ENCODE data around the gene SLC4A4.

SLC4A4 gene

DNA sequence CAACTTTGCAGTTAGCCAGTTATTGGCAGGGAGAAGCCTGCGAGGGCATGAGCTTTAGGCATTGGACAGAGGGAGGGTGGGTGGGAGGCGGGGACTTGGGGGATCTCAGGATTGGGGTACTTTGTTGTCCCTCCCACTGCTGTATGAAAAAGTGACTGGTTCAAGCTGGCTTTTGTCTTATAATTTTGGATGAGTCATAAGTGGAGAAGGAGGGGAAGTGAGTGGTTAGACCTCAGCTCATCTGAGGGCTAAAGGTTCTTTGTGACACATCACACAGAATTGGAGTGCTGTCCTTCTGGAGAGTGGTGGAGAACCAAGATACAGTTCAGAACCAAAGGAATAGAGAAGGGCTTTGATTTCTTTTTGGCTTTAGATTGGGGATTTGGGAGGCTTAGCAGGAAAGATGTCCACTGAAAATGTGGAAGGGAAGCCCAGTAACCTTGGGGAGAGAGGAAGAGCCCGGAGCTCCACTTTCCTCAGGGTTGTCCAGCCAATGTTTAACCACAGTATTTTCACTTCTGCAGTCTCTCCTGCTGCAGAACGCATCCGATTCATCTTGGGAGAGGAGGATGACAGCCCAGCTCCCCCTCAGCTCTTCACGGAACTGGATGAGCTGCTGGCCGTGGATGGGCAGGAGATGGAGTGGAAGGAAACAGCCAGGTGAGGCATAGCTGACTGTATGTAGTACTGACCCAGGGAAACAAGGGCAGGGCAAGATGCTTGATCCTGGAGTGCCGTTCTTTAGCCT lies at the start of gene SLC4A4:
TSS of gene SLC4A4 (plus strand) at position 175 of the 748 bp plus-strand sequence.
- no peak for DNase-seq (ENCODE audit: low read depth in 4 of 4, low spot score in 1 of 4)

DNA sequence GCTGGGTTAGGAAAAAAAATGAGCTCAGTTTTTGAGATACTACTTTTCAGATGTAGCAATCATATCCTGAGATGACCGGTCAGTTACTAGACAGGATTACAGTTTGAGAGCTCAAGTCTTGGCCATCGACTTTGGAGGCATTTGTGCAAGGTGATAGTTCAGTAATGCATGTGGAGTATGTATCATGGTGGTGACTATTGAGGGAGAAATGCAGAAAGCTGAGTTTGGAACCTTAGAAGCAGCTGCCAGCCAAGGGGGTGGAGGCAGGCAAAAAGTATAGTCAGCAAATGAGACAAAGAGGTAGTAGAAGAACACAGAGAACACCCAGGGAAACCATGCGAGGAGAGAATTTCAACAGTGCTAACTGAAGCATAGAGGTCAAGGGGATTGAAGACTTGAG lies 48.7 kb upstream of the SLC4A4 start:
- no peak for DNase-seq (ENCODE audit: low read depth in 4 of 4, low spot score in 1 of 4)

DNA sequence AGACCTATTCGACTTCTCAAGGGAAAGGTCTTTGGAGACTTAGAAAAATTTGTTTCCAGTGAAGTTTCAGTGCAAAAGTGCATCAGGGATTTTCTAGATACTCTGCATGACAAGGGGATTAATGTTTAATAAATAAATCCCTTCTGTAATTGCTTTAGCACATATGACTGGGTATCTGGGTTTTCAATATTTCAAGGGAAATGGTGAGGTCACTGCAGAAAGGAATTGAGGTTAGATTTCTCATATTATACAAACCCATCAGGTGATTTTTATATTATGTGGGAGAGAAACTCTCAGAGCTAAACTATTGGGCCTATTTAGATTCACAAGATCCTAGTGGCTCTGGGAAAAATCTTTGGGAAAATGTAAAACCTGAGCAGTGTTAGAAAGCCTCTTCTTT lies 48.3 kb upstream of the SLC4A4 start:
- no peak for DNase-seq (ENCODE audit: low read depth in 4 of 4, low spot score in 1 of 4)

DNA sequence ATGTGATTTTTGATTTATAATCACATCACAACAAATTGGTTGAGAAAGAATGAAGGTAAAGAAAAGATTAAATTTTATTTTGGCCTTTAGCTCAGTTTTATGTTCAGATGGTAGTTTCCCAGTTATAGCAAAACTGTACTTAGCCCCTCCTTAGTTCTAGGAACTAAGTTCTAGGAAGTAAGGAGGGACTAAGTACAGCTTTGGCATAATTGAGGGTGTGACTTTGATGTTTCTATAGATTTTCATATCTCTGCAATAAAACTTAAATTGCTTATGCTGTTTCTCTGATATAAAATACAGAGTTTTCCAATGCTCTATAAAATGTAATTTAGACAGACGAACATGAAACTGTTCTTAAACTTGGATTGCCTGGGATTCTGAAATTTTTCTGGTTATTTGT lies 46.6 kb upstream of the SLC4A4 start:
- no peak for DNase-seq (ENCODE audit: low read depth in 4 of 4, low spot score in 1 of 4)

DNA sequence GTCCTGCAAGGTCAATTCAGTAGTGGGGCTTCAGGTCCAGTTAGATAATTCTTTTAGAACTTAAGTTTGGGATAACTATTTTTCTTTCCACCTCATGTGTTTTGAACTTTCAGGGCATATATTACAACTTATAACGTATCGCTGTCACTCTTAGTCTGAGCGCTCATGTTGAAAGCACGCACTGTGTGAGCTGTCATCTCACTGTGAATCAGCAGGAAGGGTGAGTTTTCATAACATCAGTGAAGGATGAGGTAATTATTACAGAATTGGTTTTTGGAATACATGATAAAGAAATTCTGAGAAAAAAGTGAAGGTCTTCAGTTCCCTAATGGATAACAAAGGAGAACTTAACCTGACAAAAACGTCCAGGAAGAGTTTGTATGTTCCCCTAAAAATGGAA lies 45.1 kb upstream of the SLC4A4 start:
- no peak for DNase-seq (ENCODE audit: low read depth in 4 of 4, low spot score in 1 of 4)

DNA sequence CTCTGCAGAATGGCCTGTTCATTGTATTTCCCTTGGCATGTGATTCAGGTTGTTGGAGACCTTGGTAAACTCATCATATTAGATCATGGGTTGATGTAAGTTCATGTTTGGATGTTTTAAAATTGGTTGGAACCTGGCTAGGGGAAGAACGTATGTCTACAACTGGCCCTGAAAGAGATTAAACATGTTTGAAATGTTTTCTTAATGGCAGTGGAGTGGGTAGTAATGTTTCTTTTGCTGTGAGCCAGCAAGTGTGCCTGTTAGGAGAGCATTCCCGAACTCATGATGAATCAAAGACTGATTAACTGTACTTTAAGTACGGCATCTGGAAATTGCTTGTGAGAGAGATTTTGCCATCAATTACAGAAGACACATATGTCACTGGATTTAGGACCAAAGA lies 44.5 kb upstream of the SLC4A4 start:
- DNase-seq (ENCODE audit: low read depth in 4 of 4, low spot score in 1 of 4): no peak

DNA sequence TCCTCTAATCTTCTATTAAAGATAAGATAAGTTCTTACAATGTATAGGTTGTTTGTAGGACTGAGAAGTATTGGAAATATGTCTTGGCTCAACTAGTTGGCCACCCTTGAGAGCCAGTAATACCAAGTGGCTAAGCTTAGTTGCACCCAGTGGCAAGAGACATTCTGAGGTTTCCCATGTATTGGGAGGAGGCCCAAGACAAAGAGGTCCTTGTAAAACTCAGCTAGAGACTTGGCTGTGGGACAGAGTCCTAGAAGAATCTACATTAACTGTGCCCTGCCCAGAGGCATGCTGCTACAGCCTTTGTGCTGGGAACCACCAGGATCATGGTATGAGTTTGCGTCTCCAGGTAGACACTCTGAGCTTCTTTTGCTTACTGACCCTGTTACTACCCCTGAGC lies 41.9 kb upstream of the SLC4A4 start:
- DNase-seq (ENCODE audit: low read depth in 4 of 4, low spot score in 1 of 4): no peak

DNA sequence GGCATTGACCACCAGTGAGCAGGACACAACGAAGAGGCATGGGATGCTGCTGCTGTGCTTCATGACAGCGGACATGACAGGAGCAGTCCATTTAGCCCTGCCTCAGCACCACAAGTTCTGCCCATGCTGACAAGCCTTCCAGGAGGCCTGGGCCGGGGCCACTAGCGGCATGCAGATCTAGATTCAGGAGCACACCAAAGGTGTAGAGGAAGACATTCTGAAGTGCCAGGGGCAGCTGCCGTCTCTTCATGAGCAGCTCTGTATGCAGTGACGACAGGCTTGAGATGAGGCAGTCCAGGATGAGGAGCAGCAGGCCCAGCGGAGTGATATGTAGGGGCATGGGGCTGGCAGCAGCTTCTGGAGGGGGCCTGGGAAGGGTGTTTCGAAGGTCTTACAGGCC lies 38.5 kb upstream of the SLC4A4 start:
- no peak for DNase-seq (ENCODE audit: low read depth in 4 of 4, low spot score in 1 of 4)

DNA sequence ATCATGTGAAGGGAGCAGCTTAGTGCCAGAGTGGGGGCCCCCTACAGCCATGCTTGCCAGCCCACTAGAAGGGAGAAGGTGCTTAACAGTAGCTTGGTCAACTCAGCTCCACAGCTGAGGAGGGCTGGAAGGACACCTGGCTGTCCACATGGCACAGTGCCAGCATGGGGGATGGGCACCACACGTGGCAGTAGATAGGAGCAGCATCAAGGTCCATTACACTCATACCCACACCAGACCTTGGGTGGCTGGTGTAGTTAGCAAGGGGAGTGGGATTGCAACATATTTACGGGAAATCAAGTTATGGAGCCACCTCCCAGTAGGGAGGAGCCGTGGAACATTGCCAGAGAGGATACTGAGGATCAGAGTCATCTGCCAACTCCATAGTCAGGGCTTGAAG lies 37.9 kb upstream of the SLC4A4 start:
- DNase-seq (ENCODE audit: low read depth in 4 of 4, low spot score in 1 of 4): no peak

DNA sequence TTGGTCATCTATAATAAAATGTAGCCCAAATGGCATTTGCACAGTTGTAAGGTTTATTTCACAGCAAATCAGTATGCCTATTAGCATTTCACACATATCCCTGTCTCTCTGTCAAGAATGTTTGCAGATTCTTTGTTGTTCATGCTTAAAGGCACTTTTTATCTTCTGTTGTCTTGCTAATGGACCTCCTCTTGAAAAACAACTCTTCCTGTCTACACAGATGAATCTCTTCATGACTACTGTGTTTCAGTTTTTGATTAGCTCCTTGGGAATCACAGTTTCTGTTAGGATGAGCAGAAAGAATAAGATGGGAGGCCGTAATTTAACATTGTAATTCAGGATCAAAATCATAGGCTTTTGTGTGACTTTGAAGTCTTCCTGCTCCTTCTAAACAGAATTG lies 35.5 kb upstream of the SLC4A4 start:
- DNase-seq (ENCODE audit: low read depth in 4 of 4, low spot score in 1 of 4): no peak

DNA sequence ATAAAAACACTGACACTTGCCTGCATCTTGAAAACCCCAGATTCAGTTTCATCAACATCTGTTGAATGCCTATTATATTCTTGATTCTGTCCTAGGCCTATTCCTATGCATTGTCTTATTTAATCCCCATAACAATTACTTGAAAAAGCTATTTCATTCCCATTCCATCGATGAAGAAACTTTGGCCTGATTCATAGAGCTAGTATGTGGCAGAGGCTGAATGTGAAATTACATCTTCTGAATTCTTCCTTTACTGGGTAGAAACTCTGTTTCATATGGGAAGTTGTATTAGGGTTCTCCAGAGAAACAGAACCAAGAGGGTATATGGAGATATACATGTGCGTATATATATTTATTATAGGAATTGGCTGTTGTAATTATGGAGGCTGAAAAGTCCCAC lies 35.0 kb upstream of the SLC4A4 start:
- no peak for DNase-seq (ENCODE audit: low read depth in 4 of 4, low spot score in 1 of 4)

DNA sequence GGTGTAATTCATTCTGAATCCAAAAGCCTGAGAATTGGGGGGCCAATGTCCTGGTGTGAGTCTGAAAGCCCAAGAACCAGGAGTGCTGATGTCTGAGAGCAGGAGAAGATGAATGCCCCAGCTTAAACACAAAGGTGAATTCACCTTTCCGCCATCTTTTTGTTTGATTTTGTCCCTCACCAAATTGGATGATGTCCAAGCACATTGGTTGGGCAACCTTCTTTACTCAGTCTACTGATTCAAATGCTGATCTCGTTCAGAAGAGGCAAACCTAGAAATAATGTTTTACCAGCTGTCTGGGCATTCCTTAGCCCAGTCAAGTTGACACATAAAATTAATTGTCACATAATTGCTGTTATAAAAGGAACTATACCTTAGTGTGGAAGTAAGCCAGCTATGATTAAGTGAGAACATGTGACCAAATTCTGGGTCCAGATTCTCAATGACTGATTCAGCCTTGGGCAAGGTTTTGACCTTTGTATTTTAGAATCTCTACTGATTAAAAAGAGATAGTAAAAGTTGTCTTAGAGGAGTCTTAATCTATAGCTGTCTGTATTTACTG lies 34.5 kb upstream of the SLC4A4 start:
- DNase-seq (ENCODE audit: low read depth in 4 of 4, low spot score in 1 of 4): no peak

DNA sequence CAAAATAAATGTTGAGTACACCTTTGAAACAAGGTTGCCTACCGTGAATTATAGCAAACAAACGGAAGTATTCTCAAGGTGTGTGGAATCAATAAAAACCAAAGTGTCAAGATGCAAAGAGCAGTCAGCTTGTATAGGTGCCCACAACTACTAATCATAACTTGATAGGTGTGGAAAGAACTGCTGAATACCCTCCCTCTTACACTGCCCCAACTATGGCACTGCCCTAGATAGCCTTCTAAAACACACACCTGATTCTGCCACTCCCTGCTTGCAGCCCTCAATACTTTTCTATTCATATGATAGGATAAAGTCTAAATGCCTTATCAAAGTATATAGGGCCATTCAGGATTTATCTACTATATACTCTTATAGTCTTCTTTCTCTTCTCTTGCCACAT lies 31.1 kb upstream of the SLC4A4 start:
- no peak for DNase-seq (ENCODE audit: low read depth in 4 of 4, low spot score in 1 of 4)

DNA sequence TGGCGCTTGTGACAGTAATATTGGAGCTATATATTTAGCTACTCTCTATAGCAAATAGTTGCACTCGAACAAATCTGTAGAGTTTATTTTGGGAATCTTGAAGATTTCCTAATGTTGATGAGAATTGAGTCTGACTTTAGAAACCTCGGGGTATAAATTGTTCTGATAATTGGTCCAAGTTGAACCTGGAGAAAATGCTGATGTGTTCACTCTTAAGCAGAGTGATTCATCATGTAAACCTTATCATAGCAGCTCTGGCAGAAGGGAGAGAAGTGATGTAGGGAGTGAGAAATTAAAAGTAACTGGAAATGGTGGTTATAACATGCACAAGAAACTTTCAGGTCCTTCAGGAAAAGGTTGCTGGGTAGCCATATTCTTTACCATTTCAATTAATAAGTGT lies 16.4 kb upstream of the SLC4A4 start:
- no peak for DNase-seq (ENCODE audit: low read depth in 4 of 4, low spot score in 1 of 4)

DNA sequence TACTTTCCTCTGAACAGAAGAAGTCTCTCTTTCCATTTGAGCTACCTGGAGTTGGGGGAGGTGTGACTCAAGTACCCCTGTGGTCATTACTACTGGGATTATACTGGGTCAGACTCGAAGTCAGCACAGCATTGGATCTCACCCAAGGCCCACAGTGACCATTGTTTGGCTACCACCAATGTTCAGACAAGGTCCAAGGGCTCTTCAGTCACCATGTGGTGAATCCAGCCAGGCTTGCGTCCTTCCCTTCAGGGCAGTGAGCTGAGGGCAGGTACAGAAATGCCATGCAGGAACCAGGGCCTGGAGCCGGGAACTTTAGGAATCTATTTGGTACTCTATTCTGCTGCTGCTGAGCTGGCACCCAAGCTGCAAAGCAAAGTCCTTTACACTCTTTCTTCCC lies 5.5 kb upstream of the SLC4A4 start:
- DNase-seq (ENCODE audit: low read depth in 4 of 4, low spot score in 1 of 4): no peak

DNA sequence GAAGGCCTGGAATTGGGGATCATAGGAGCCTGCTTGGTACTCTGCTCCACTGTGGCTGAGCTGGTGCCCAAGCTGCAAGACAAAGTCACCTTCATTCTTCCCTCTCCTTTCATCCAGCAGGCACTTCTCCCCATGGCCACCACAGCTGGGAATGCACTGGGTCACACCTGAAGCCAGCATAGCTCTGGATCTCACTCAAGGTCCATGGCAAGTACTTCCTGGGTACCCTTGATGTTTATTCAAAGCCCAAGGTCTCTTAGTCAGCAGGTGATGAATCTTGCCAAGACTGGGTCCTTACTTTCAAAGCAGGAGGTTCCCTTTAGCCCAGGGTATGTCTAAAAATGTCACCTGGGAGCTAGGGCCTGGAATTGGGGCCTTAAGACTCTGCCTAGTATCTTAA lies 4.9 kb upstream of the SLC4A4 start:
- no peak for DNase-seq (ENCODE audit: low read depth in 4 of 4, low spot score in 1 of 4)

DNA sequence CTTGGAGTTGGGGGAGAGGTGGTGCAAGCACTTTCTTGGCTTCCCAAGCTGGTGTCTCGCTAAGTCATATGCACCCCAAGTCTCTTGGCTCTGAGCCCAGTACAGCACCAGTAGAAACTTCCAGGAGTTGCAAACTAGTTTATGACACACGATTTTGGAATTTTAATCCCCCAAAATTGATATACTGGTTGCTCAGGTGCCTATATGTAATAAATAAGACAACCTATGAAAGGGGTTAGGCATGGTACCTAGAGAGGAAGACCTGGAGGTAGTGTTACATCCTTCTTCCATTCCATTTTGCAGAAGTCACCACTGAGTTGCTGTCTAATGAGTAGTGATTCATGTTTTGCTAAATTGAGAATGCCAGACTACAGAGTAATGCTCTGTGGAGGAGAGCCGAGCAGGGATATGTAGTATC lies 4.3 kb upstream of the SLC4A4 start:
- no peak for DNase-seq (ENCODE audit: low read depth in 4 of 4, low spot score in 1 of 4)

DNA sequence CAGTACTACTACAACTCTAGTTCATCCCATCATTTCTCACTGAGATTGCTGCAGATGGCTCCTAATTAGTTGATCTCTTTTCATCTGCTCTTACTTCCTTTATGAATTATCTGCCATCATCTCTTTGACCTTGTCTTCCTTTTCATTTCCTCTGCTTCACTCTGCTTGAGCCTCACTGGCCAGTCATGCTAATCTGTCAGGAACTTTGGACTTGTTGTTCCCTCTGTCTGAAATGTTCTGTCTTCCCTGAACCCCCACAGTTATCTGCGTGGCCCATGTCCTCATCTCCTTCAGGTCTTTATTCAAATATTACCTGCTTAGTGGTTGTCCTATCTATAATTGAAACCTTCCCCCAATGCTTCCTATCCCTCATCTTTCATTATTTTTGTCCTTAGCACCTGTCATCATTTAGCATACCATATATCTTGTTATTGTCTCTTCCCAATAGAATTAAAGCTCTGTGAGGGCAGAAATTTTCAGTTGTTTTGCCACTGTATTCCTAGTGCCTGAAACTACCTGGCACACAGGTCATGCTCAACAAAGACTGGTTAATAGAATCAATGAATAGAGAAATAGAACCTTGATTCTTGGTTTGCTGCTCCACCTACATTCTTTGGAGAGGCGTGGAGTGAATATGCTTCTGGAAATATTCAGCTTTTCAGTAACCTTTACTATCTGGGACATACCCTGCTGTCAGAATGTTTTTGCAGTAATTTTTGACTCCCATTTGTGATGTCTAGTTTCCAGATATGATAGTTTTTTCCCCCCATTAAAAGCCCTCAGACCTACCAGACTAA lies 5.0 kb downstream of the SLC4A4 start:
- DNase-seq (ENCODE audit: low read depth in 4 of 4, low spot score in 1 of 4): no peak

DNA sequence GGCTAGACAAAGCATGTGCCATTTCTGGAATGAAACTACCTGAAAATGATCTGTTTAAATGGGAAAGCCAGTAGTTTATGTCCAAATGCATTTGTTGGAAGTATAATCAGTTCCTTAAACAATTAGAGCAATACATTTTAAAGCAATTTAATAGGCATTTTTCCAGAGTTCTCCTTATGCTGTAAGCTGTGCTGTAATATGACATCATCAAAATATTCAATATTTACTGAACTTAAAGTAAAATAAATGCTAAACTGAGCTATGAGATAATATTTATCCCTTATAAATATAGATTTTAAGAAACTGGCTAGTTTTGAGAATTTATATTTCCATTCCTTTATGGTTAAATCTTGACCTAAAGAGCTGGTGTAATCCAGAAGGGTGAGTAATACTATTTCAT lies 7.9 kb downstream of the SLC4A4 start:
- no peak for DNase-seq (ENCODE audit: low read depth in 4 of 4, low spot score in 1 of 4)

DNA sequence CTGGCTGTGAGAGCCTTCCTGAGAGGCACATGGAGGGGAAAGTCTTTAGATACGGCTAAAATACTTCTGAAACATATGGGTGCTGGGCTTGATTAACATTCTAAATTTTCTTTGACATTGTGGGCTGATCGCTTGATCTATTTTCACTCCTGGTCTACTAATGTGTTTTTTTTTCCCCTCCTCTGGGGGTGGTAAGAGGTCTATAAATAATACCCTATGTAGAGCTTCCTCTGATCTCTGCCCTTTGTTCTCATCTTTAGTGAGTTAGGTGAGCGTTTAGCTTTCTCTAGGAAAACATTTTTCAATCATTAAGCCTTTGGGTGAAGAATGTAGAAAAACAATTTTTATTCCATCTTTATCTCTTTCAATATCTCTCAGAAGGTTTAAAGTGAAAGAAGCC lies 9.8 kb downstream of the SLC4A4 start:
- no peak for DNase-seq (ENCODE audit: low read depth in 4 of 4, low spot score in 1 of 4)

DNA sequence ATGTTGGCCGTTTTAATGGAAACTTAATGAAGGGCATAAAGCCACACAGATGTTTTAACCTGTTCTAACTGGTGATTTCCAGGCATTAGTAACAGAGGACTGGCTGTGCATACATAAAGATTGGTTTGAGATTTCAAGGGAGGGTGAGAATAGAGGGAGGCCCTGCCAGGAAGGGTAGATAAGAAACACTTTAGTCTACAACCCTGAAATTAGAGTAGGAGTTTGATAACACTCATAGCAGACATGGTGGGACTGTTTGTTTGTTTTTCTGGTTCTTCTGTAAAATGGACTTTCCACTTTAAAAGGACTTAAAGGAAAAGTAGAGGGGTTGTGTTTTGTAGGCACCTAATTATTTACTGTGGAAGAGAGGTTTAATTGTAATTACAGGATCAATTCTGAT lies 16.2 kb downstream of the SLC4A4 start:
- no peak for DNase-seq (ENCODE audit: low read depth in 4 of 4, low spot score in 1 of 4)

DNA sequence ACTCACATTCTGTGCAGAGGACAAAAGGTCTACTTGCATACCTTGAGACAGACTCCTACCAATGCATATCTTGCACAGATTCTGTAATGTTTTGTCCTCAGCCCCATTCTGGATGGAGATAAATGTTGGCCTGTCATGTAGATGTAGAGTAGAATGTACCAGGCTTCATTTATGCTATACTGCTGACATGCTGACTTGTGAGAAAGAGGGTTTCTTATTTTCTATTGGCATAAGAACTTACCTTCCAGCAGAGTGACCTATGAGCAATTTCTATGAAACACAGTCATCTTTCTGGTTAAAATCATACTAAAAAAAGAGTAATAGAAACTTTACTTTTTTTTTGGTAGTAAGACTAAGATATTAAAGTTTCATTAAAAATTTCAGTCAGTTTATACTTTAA lies 17.2 kb downstream of the SLC4A4 start:
- no peak for DNase-seq (ENCODE audit: low read depth in 4 of 4, low spot score in 1 of 4)
